ENCODE results near the gene MSI2. TPM values are rescaled to one million over a fixed set of nuclear protein-coding genes. Genes with fewer than 3 reads are reported as not detected.

Gene MSI2
- total RNA-seq, 1 donor from 2014 or later: 33.8 TPM

DNA sequence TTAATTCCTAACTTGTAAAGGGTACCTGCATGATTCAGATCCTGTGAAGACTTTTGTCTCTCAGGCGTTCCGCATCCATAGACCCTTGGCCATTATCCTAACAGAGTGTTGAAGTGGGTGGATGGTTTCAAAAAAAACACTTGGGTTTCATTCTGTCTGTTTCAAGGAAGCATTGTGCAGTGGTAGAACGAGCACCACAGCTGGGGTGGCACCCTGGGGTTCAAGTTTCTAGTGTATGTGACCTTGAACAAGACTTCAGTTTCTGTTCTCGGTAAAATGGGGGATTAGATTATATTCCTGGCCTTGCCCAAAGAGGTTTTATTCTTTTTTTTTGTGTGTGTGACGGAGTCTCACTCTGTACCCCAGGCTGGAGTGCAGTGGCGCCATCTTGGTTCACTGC lies 74.3 kb downstream of the MSI2 start:
- DNase-seq (ENCODE audit: low read depth): no peak
- TF ChIP-seq, protein P1, sequence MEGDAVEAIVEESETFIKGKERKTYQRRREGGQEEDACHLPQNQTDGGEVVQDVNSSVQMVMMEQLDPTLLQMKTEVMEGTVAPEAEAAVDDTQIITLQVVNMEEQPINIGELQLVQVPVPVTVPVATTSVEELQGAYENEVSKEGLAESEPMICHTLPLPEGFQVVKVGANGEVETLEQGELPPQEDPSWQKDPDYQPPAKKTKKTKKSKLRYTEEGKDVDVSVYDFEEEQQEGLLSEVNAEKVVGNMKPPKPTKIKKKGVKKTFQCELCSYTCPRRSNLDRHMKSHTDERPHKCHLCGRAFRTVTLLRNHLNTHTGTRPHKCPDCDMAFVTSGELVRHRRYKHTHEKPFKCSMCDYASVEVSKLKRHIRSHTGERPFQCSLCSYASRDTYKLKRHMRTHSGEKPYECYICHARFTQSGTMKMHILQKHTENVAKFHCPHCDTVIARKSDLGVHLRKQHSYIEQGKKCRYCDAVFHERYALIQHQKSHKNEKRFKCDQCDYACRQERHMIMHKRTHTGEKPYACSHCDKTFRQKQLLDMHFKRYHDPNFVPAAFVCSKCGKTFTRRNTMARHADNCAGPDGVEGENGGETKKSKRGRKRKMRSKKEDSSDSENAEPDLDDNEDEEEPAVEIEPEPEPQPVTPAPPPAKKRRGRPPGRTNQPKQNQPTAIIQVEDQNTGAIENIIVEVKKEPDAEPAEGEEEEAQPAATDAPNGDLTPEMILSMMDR (IDR thresholded peaks at IDR 0.05; ENCODE audit: insufficient read depth, low read length, poor library complexity, severe bottlenecking): no peak
- H3K27me3 ChIP-seq (ENCODE audit: control insufficient read depth, insufficient read depth, low read length): no peaks in the 10 kb centered on the region
- H3K4me3 ChIP-seq (ENCODE audit: low read depth, low read length): no peak overlapping the region
- H3K36me3 ChIP-seq (ENCODE audit: control insufficient read depth, insufficient read depth, low read length): no peaks in the 10 kb centered on the region

DNA sequence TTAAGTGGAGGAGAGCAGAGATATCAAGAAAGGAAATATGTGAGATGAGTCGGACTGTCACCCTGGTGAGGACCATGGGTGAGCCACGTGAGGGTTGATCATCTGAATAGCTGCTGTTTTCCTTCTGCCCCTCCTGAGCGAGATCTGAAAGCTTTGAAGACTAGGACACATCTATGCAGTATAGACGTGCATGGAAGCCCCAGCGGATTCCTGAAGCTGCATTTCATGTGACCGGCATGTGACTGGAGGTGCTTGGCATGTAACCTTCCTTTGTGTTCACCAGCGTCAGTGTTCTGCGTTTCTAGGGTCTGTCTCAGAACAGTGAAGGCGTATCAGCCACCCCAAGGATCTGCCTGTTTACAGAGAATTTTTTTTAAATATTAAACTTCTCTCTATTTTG lies 75.1 kb downstream of the MSI2 start:
- H3K36me3 ChIP-seq (ENCODE audit: control insufficient read depth, insufficient read depth, low read length): no peaks in the 10 kb centered on the region
- TF ChIP-seq, protein P1 (IDR thresholded peaks at IDR 0.05; ENCODE audit: insufficient read depth, low read length, poor library complexity, severe bottlenecking): no peak
- no peak for DNase-seq (ENCODE audit: low read depth)
- no peaks in the 10 kb centered on the region for H3K27me3 ChIP-seq (ENCODE audit: control insufficient read depth, insufficient read depth, low read length)
- no peak overlapping the region for H3K4me3 ChIP-seq (ENCODE audit: low read depth, low read length)

DNA sequence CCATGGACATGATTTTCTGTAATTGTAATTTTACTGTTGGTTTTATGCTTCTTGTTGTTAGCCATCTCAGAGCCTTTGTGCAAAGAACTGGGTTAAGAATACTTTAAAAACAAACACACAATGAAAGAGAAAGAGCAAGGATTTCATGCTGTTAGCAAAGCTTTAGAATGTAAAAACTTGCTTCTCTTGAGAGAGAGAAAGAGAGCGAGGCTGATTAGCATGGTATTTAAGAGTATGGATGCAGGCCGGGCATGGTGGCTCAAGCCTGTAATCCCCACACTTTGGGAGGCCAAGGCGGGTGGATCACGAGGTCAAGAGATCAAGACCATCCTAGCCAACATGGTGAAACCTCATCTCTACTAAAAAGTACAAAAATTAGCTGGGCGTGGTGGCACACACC lies 76.2 kb downstream of the MSI2 start:
- H3K27me3 ChIP-seq (ENCODE audit: control insufficient read depth, insufficient read depth, low read length): no peaks in the 10 kb centered on the region
- no peak overlapping the region for H3K4me3 ChIP-seq (ENCODE audit: low read depth, low read length)
- no peak for DNase-seq (ENCODE audit: low read depth)
- no peaks in the 10 kb centered on the region for H3K36me3 ChIP-seq (ENCODE audit: control insufficient read depth, insufficient read depth, low read length)
- TF ChIP-seq, protein P1 (IDR thresholded peaks at IDR 0.05; ENCODE audit: insufficient read depth, low read length, poor library complexity, severe bottlenecking): no peak

DNA sequence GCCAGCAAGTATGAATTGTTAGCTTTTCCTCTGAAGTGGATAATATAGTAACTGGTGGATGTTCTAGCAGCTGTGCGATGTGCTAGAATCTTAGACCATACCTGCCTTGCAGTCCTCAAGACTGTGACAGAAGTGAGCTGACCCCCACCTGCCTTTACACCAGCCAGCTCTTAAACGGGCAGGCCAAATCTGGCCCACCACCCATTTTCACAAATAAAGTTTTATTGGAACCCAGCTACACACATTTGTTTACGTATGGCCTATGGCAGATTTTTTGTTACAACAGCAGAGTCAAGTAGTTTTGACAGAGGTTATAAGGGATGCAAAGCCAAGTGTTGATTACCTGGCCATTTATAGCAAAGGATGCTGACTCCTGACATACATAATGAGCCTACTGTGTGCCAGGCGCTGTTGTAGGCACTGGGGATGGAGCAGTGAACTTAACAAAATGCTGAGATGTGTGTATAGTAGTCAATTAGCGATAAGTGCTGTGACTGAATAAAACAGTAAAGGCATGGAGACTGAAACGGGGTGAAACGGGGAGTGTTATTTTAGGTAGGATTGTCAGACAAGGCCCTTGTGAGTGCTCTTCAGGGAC lies 79.0 kb downstream of the MSI2 start:
- TF ChIP-seq, protein P1 (IDR thresholded peaks at IDR 0.05; ENCODE audit: insufficient read depth, low read length, poor library complexity, severe bottlenecking): no peak

DNA sequence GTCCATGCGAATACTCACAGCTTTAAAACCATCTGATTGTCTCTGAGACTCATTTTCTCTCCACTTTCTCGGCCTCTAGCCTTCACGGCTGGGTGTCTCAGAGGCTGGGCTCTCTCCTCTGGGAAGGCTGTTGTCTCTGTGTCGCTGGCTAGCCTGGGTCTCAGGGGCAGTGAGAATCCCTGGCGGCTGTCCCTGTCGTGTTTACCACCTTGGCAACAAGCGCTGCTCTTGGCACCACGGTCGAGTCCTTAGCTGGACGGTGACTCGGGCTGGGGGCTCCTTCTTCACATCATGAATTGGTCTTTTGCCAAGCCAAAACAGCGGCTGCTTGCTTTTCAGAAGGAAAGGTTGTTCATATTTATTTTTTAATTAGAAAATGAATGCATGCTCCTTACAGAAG lies 81.1 kb downstream of the MSI2 start:
- TF ChIP-seq, protein P1 (IDR thresholded peaks at IDR 0.05; ENCODE audit: insufficient read depth, low read length, poor library complexity, severe bottlenecking): no peak
- Histone ChIP-seq H3K4me3 (ENCODE audit: low read depth, low read length) (no peak overlapping the region), H3K36me3 (ENCODE audit: control insufficient read depth, insufficient read depth, low read length) (peaks cover 2% of the 10 kb centered on the region), H3K27me3 (ENCODE audit: control insufficient read depth, insufficient read depth, low read length) (no peaks in the 10 kb centered on the region)
- DNase-seq (ENCODE audit: low read depth): no peak

More for the DNA sequence above, 79.0 kb downstream of the MSI2 start:
- Histone ChIP-seq H3K4me3 (ENCODE audit: low read depth, low read length) (no peak overlapping the region), H3K27me3 (ENCODE audit: control insufficient read depth, insufficient read depth, low read length) (no peaks in the 10 kb centered on the region), H3K36me3 (ENCODE audit: control insufficient read depth, insufficient read depth, low read length) (no peaks in the 10 kb centered on the region)
- no peak for DNase-seq (ENCODE audit: low read depth)

DNA sequence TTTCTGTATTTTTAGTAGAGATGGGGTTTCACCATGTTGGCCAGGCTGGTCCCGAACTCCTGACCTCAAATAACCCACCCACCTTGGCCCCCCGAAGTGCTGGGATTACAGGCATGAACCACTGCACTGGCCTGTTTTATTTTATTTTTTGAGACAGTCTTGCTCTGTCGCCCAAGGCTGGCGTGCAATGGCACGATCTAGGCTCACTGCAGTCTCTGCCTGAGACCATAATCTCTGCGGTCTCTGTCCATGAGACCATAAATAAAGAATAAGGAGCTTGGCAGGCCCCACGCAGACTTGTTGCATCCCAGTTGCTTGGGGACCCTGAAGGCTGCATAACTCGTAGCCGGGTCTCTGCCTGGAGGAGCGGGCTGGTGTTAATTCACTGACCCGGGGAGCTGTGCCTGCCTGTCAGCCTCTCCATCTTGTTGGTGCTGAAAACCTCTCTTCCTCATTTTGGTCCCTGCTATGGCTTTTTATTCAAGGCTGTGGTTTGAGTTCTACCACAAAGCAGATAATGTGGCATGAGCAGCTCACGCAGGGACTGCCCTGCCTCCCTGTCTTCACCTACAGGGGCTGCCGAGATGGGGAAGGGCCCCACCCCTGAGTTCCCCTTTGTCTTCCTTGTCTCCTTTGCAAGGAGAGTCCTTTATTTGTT lies 82.1 kb downstream of the MSI2 start:
- DNase-seq (ENCODE audit: low read depth): no peak
- H3K27me3 ChIP-seq (ENCODE audit: control insufficient read depth, insufficient read depth, low read length): no peaks in the 10 kb centered on the region
- H3K36me3 ChIP-seq (ENCODE audit: control insufficient read depth, insufficient read depth, low read length): peaks cover 2% of the 10 kb centered on the region
- no peak overlapping the region for H3K4me3 ChIP-seq (ENCODE audit: low read depth, low read length)
- TF ChIP-seq, protein P1 (IDR thresholded peaks at IDR 0.05; ENCODE audit: insufficient read depth, low read length, poor library complexity, severe bottlenecking): no peak
